Kidney epithelial cell (primary cell): ENCODE data around the gene ENPP6. TPM values are rescaled to one million over a fixed set of nuclear protein-coding genes. Genes with fewer than 3 reads are reported as not detected.

Source experiments
- DNase-seq: peaks from one replicate; pipeline ENCODE4 v3.0.0-alpha.2; 2010; ENCODE audit warnings: low read depth
- H3K27me3 ChIP-seq: 2 replicates; pipeline ENCODE4 v1.6.0; 2011; ENCODE audit warnings: low read length; ENCODE audit not compliant: control insufficient read depth, insufficient read depth
- H3K36me3 ChIP-seq: 2 replicates; pipeline ENCODE4 v1.5.1; 2011; ENCODE audit warnings: low read length; ENCODE audit not compliant: control insufficient read depth, insufficient read depth
- H3K4me3 ChIP-seq: 2 replicates; pipeline ENCODE4 v1.5.1; 2011; ENCODE audit warnings: low read depth, mild to moderate bottlenecking, control low read depth, low read length
- CTCF ChIP-seq: IDR thresholded peaks from 2 replicates; pipeline ENCODE4 v1.5.1; 2011; ENCODE audit warnings: mild to moderate bottlenecking, moderate library complexity, low read length, control low read depth, inconsistent platforms; ENCODE audit not compliant: insufficient read depth, poor library complexity, severe bottlenecking
- total RNA-seq: library from RNA; depleted of rRNA; stranded (reverse); fragments of >200 nt; gene quantifications from 2 replicates; pipeline ENCODE4 v1.2.3, GENCODE V29; 2015

The ENPP6 gene
- total RNA-seq, 1 donor from 2014 or later: 0.04 TPM

GRCh38 chr4:184246426-184246825, 28.8 kb upstream of the ENPP6 start:
- no peak for TF ChIP-seq CTCF
- DNase-seq: no peak
- Histone ChIP-seq H3K4me3 (no peak overlapping the region), H3K27me3 (no peaks in the 10 kb centered on the region), H3K36me3 (no peaks in the 10 kb centered on the region)

GRCh38 chr4:184238072-184238745, 20.5 kb upstream of the ENPP6 start:
- Histone ChIP-seq H3K36me3 (no peaks in the 10 kb centered on the region), H3K27me3 (no peaks in the 10 kb centered on the region), H3K4me3 (no peak overlapping the region)
- no peak for DNase-seq
- no peak for TF ChIP-seq CTCF

GRCh38 chr4:184237612-184238011, 19.9 kb upstream of the ENPP6 start:
- DNase-seq: no peak
- no peaks in the 10 kb centered on the region for H3K36me3 ChIP-seq
- TF ChIP-seq CTCF: no peak
- no peak overlapping the region for H3K4me3 ChIP-seq
- no peaks in the 10 kb centered on the region for H3K27me3 ChIP-seq

GRCh38 chr4:184235526-184235925, 17.9 kb upstream of the ENPP6 start:
- TF ChIP-seq CTCF: no peak
- Histone ChIP-seq H3K4me3 (no peak overlapping the region), H3K36me3 (no peaks in the 10 kb centered on the region), H3K27me3 (no peaks in the 10 kb centered on the region)
- no peak for DNase-seq

GRCh38 chr4:184234155-184234554, 16.5 kb upstream of the ENPP6 start:
- H3K4me3 ChIP-seq: no peak overlapping the region
- TF ChIP-seq CTCF: no peak
- DNase-seq: no peak
- H3K27me3 ChIP-seq: no peaks in the 10 kb centered on the region
- H3K36me3 ChIP-seq: no peaks in the 10 kb centered on the region

- no peak for TF ChIP-seq CTCF
- DNase-seq: no peak
- Histone ChIP-seq H3K27me3 (no peaks in the 10 kb centered on the region), H3K36me3 (no peaks in the 10 kb centered on the region), H3K4me3 (no peak overlapping the region)
Measured at GRCh38 chr4:184232975-184233374, 15.3 kb upstream of the ENPP6 start.
